ENCODE measurements around the gene SLC4A2.

The SLC4A2 gene

DNA sequence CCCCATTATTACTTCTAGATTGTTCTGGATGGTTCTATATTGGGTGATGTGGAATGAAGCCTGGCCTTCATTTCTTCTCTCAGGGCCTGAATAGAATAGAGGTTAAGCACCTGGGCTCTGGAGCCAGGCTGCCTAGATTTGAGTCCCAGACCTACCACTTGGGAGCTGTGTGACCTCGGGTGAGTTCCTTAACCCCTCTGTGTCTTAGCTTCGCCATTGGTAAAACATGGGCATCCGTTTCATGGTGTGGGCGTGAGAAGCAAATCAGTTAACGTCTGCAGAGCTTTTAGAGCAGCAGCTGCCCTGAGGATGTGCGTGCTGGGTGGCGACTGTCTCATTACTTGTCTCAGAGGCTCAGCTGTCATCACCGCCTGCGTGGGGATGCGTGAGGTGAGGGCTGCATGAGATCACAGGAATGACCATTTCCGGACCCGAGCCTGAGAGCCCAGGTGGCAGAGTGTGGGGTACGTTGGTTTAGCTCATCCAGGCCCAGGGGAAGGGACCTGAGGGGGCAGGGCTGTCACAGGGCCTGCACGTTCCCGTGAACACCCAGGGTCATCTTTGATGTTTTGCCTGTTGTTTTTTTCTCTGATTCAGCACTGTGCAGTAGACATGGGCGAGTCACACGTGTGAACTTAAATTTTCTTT lies 36.6 kb downstream of the SLC4A2 start:
- DNase-seq = no peak

- DNase-seq = no peak
Observed at GRCh38 chr7:151099486-151100211, 40.3 kb downstream of the SLC4A2 start.

DNA sequence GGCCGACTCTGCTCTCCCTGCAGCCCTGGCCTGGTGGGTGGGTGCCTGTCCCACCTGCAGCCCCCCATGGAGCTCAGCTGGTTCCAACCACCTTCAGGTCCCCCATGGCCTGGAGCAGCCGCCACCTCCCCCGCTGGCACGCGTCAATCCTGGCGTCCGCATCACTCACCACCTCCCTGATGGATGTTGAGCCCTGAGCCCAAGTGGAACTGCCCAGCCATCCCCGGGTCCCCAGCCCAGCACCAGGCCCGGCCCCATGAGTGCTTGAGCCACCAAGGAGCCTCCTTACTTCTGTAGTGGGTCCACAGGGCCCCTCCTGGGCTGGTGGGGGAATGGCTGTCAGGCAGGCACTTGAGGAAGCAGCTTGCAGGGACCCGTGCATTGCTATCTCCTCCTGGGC lies 41.5 kb downstream of the SLC4A2 start:
- no peak for DNase-seq

- no peak for DNase-seq
Observed at GRCh38 chr7:151101621-151102396, 42.4 kb downstream of the SLC4A2 start.

- no peak for DNase-seq
Observed at GRCh38 chr7:151102991-151103390, 43.6 kb downstream of the SLC4A2 start.

- DNase-seq = no peak
Observed at GRCh38 chr7:151103973-151104372, 44.6 kb downstream of the SLC4A2 start.

GRCh38 chr7:151104411-151105235 lies 45.2 kb downstream of the SLC4A2 start:
- DNase-seq = no peak

DNA sequence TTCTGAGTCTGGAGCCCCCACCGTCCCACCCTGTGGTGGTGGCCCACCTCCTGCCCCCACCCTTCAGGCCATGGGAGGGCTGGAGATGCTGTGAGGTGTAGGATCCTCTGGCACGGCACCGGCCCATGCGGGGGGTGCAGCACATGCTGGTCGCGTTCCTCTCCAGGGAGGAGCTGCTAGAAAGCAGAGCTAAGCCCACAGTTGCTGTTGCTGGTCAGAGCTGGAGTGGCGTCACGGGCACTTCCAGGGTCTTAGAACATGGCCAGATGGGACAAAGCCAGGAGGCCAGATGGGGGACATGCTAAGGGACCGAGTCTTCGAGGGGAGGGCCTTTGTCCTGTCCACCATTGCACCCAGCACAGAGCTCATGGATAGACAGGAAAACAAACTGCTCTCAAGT lies 48.5 kb downstream of the SLC4A2 start:
- no peak for DNase-seq

- DNase-seq = no peak
Observed at GRCh38 chr7:151109094-151110048, 50.0 kb downstream of the SLC4A2 start.

- DNase-seq = no peak
Observed at GRCh38 chr7:151110236-151110940, 51.0 kb downstream of the SLC4A2 start.

DNA sequence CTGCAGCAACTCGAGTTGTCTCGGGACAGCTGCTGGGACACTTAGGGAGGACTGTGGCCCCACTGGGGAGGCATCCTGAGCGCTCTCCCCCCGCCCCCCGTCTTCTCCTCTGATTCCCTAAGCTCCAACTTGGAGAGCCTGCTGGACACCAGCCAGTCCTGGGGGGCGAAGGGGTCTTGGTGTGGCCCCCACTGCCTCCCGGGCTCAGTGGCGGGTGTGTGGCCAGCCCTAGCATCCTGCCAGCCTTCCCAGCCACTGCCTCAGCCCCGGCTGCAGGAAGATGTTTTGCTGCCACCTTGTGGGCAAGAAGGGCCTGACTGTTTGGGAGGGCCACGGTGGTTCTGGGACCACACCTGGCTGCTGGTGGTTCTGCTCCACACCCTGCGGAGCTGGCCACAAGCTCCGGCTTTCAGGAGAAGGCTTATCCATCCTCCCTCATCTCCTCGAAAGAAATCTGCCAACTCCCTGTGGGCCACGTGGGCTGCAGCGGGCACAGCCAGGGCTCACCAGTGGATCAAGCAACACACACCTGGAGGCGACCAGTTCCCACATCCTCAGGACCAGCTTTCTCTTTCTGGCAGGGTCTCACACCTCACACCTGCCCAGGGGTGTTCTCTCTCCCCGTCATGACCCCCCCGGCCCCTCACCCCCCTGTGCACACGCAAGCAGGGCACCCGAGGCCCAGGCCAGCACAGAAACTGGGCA lies 51.7 kb downstream of the SLC4A2 start:
- peak; percentile 48 to 79 (median 60) for DNase-seq

DNA sequence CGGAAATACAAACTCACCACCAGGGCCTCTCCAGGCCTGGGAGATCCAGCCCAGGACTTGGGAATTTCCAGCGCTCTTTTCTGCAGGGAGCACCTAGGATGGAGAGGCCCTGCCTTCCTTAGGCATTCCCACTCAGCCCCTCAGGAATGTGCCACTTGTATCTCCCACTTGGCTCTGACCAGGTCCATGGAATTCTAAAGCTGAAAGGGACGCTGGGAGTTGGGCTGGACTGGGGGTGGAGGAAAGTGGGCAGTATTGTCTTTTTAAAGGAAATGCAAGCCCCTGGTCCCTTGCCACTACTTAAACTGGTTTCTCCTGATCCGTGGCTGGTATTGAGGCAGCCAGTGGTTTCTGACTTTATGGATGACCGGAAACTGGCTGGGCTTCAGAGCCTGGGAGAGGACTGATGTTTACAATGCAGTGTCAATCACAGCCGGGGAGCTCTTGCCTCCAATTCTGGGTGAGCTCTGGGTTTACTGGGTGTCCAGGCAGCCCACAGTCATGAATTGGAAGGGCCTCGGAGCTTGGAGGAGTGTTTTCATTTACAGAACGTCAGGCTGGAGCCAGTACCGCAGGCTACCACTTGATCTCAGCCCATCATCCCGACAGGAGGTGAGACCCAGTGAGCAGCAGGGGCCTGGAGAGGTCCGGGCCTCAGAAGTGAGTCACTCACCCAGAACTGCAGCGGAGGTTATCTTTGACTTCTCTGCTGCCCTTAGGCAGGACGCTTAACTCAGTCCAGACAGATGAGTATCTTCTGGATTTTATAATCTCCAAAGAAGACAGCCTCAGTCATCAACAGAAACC lies 54.2 kb downstream of the SLC4A2 start:
- no peak for DNase-seq

DNA sequence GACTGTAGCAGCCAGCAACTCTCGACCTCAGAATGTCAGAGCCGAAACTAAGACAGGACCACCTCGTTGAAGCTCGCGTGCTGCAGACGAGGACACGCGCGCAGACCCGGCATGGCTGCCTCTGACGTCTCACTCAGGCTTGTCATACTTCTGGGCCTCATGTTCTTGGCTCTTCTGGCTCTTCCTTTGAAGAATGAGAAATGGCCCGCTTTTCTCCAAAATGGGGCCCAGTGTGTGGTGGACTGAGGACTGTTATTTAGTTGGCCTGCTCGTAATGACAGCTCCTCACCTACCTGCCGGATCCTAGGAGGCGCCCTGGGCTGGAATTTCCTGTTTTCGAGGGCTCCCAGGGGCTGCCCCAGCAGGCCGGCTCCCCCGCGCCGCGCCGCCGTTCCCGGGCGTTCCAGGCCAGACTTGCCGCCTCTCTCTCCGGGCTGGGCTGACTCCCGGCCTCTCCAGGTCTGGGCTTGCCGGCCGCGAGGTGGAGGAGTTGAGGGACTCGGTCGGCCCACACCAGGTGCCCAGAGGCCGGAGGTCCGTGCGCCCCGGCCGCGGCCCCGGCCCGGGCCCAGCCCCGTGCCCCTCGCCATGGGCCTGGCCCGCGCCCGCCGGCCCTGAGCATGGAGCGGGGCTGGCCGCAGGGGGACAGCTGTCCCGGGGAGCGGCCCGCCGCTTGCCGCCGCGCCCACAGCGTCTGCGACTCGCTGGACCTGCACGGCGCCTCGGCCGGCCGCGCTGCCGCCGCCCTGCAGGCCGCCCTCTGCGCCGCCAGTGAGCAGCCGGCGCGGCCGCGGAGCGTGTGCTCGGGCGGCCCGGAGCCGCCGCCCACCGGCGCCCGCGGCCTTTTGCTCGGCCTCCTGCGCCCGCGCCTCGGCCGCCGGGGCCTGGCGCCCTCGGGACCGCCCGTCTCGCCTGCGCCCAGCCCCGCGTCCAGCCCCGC lies 55.0 kb downstream of the SLC4A2 start:
- no peak for DNase-seq

- DNase-seq = peak in 2 of 6 experiments; percentile 6 to 11
Observed at GRCh38 chr7:151115121-151115835, 55.9 kb downstream of the SLC4A2 start.

- DNase-seq = no peak
Observed at GRCh38 chr7:151115836-151116418, 56.5 kb downstream of the SLC4A2 start.

DNA sequence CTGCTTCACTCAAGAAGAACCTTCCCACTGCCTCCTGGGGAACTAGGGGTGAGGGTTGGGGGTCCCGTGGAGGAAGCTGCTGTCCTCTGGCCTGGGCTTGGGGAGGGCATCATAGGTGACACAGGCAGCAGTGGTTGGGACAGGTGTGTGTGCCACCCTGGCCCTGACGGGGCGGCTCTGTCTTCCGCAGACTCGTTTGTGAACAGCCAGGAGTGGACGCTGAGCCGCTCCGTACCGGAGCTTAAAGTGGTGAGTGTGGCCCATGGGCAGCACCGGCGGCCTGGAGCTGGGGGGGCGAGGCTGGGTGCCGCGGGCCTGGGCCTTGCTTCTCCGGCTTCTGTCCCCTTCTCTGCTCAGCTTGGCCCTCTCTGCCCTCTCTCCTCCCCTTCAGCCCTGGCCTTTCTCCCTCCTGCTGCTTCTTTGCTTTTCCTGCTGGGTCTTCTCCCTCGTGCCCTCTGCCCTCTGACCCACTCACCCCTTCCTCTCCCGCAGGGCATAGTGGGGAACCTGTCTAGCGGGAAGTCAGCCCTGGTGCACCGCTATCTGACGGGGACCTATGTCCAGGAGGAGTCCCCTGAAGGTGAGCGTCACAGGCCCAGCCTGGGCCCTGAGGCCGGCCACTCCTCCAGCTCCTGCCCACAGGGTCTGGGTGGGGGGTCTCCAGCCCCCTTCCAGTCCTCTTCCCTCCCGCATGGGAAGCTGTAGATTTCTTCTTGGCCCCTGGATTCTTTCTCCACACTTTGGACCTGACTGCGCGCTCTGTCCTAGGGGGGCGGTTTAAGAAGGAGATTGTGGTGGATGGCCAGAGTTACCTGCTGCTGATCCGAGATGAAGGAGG lies 57.4 kb downstream of the SLC4A2 start:
- no peak for DNase-seq

All from stimulated activated naive CD4-positive, alpha-beta T cell (primary cell).